Esophagus squamous epithelium (tissue), 5 donors: ENCODE results near the gene PIAS2. TPM values are rescaled to one million over a fixed set of nuclear protein-coding genes. Genes with fewer than 3 reads are reported as not detected.
"Not testable (repeated sequence)": the region's sequence is repeated elsewhere in the genome, so short reads cannot be mapped to it uniquely, and the experiment has no call there.

ENCODE experiments used
- DNase-seq: peaks from one replicate; lab custom pipeline; 2025; lab: John Stamatoyannopoulos, UW
- H3K27ac ChIP-seq, 4 donors: fragments of 200-600 bp; sonication (generic); one replicate each; pipeline ENCODE4 v1.5.1; 2016 to 2019; ENCODE audit warnings: mild to moderate bottlenecking in 1 of 4
- H3K27me3 ChIP-seq, 4 donors: fragments of 200-600 bp; sonication (generic); 1 replicate in 3 of 4; 2 replicates in 1 of 4; pipeline versions ENCODE4 v1.5.1 to v1.6.0; 2017 to 2021; ENCODE audit warnings: antibody characterized with exemption in 1 of 4
- H3K36me3 ChIP-seq, 3 donors: fragments of 200-600 bp; sonication (generic); one replicate each; pipeline ENCODE4 v1.5.1; 2016 to 2019
- H3K4me1 ChIP-seq, 3 donors: fragments of 200-600 bp; sonication (generic); one replicate each; pipeline ENCODE4 v1.5.1; 2017 to 2019
- H3K4me3 ChIP-seq, 4 donors: fragments of 200-600 bp; sonication (generic); 1 replicate in 3 of 4; 2 replicates in 1 of 4; pipeline ENCODE4 v1.5.1; 2016 to 2019; ENCODE audit warnings: mild to moderate bottlenecking in 2 of 4, moderate library complexity in 1 of 4
- H3K9me3 ChIP-seq, 3 donors: fragments of 200-600 bp; sonication (generic); one replicate each; pipeline ENCODE4 v1.5.1; 2016 to 2019
- POLR2A ChIP-seq, 4 donors: fragments of 450-650 bp; IDR thresholded peaks; one replicate each; pipeline ENCODE4 v1.6.1; 2017; ENCODE audit warnings: antibody characterized with exemption in 4 of 4, mild to moderate bottlenecking in 4 of 4, moderate library complexity in 3 of 4
- WGBS, 2 donors: methylation state at CpG; one replicate each; pipeline ENCODE4 v1.1.5; 2018; 5-methylcytosine and 5-hydroxymethylcytosine counted together
- intact Hi-C: fragments of 100-400 bp; cut with DNase I; formaldehyde crosslinking; loops from one replicate; pipeline ENCODE4 v1.15.0; 2022
- total RNA-seq, 4 donors: library from RNA; depleted of rRNA; stranded (reverse); fragments of >200 nt; gene quantifications; one replicate each; pipeline ENCODE4 v1.1.0, GENCODE V29; 2016
- TF ChIP-seq, protein P1 (sequence below), 6 experiments: fragments of 450-650 bp in 4 of 6; fragments of 200-600 bp in 2 of 6; sonication (generic) in 2 of 6; IDR thresholded peaks; one replicate each; pipeline ENCODE4 v1.5.1; 2016 to 2019; ENCODE audit warnings: antibody characterized with exemption in 6 of 6, mild to moderate bottlenecking in 4 of 6, moderate library complexity in 4 of 6
- donor health status: DM: yes; HTN: yes; CAD: no.

The PIAS2 gene
- total RNA-seq, 4 donors from 2014 or later, result 6.0 to 24.0 (median 12.0) TPM

DNA sequence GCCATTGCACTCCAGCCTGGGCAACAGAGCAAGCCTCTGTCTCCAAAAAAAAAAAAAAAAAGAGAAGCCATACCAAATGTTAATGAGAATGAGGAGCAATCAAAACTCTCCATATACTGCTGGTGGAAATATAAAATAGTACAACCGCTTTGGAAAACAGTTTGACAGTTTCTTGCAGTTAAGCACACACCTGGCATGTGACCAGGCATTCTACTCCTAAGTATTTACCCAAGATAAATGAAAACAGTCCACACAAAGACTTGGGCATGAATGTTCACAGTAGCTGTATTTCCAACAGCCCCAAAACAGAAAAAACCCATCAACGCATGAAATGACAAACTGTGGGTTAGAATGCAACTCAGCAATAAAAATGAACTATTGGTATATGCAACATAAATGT, 84.5 kb downstream of the PIAS2 start:
- Histone ChIP-seq H3K36me3 (peaks cover 0 to 67% (median 0%) of the 10 kb centered on the region in 3 donors), H3K27me3 (no peaks in the 10 kb centered on the region), H3K27ac (no peak overlapping the region), H3K4me3 (no peak overlapping the region), H3K9me3 (no peaks in the 10 kb centered on the region), H3K4me1 (no peaks in the 10 kb centered on the region)
- intact Hi-C loops, result no loop called here
- DNase-seq, result no peak
- 90 to 97% methylated on average over 2 of the region's 2 CpGs for WGBS, 2 donors
- TF ChIP-seq POLR2A (IDR thresholded peaks at IDR 0.05), result no peak
- TF ChIP-seq, protein P1, sequence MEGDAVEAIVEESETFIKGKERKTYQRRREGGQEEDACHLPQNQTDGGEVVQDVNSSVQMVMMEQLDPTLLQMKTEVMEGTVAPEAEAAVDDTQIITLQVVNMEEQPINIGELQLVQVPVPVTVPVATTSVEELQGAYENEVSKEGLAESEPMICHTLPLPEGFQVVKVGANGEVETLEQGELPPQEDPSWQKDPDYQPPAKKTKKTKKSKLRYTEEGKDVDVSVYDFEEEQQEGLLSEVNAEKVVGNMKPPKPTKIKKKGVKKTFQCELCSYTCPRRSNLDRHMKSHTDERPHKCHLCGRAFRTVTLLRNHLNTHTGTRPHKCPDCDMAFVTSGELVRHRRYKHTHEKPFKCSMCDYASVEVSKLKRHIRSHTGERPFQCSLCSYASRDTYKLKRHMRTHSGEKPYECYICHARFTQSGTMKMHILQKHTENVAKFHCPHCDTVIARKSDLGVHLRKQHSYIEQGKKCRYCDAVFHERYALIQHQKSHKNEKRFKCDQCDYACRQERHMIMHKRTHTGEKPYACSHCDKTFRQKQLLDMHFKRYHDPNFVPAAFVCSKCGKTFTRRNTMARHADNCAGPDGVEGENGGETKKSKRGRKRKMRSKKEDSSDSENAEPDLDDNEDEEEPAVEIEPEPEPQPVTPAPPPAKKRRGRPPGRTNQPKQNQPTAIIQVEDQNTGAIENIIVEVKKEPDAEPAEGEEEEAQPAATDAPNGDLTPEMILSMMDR (IDR thresholded peaks at IDR 0.05), result no peak

DNA sequence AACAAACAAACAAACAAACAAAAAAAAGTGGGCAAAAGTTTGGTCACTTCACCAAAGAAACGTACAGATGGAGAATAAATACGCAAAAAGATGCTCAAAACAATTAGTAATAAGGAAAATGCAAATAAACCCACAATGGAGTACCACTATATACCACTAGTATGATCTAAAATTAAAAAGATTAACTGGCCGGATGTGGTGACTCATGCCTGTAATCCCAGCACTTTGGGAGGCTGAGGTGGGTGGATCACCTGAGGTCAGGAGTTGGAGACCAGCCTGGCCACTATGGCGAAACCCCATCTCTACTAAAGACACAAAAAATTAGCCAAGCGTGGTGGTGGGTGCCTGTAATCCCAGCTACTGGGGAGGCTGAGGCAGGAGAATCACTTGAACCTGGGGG, 84.9 kb downstream of the PIAS2 start:
- intact Hi-C loops, result not testable (repeated sequence)
- peaks cover 0 to 71% (median 0%) of the 10 kb centered on the region in 3 donors for H3K36me3 ChIP-seq
- WGBS, 2 donors, result 85 to 86% methylated on average over 5 of the region's 5 CpGs

DNA sequence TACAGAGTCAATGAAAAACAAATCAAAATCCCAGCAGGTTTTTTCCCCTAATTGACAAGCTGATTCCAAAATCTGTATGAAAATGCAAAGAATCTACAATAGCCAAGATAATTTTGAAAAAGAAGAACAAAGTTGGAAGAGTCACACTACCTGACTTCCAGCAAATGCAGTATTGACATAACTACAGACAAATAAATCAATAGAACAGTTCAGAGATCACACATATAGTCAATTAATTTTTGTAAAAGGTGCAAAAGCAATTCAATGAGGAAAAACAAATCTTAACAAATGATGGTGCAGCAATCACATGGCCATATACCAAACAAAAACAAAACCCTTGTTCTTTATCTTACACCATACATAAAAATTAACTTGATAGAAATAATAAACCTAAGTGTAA, 85.9 kb downstream of the PIAS2 start:
- TF ChIP-seq, protein P1 (IDR thresholded peaks at IDR 0.05), result no peak
- no peak for TF ChIP-seq POLR2A (IDR thresholded peaks at IDR 0.05)
- no peaks in the 10 kb centered on the region for H3K4me1 ChIP-seq
- no peak overlapping the region for H3K4me3 ChIP-seq
- no peak for DNase-seq
- H3K27ac ChIP-seq, result no peak overlapping the region
- no peaks in the 10 kb centered on the region for H3K9me3 ChIP-seq
- no peaks in the 10 kb centered on the region for H3K27me3 ChIP-seq
- intact Hi-C loops, result no loop called here
- peaks cover 0 to 78% (median 0%) of the 10 kb centered on the region in 3 donors for H3K36me3 ChIP-seq

More for the DNA sequence above, 84.9 kb downstream of the PIAS2 start:
- not testable (repeated sequence) for H3K9me3 ChIP-seq, H3K4me1 ChIP-seq, H3K27me3 ChIP-seq, DNase-seq, H3K27ac ChIP-seq, H3K4me3 ChIP-seq

DNA sequence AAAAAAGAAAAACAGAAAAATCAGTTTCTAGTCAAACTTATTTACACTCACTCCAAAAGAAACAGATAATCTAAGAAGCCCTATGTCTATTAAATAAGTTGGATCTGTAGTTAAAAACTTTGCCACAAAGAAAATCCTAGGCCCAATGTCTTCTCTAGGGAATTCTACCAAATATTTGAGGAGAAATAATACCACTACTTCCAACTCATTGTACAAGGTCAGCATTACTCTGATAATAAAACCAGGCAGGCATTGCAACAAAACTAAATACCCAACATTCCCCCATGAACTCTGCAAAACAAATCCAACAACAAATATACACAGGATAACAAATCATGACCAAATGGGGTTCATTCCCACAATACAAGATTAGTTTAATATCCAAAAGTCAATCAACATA, 86.7 kb downstream of the PIAS2 start:
- TF ChIP-seq POLR2A (IDR thresholded peaks at IDR 0.05), result no peak
- TF ChIP-seq, protein P1 (IDR thresholded peaks at IDR 0.05), result no peak
- Histone ChIP-seq H3K4me1 (no peaks in the 10 kb centered on the region), H3K27ac (no peak overlapping the region), H3K4me3 (no peak overlapping the region), H3K9me3 (no peaks in the 10 kb centered on the region), H3K27me3 (no peaks in the 10 kb centered on the region), H3K36me3 (peaks cover 0 to 78% (median 0%) of the 10 kb centered on the region in 3 donors)
- intact Hi-C loops, result no loop called here
- no peak for DNase-seq

DNA sequence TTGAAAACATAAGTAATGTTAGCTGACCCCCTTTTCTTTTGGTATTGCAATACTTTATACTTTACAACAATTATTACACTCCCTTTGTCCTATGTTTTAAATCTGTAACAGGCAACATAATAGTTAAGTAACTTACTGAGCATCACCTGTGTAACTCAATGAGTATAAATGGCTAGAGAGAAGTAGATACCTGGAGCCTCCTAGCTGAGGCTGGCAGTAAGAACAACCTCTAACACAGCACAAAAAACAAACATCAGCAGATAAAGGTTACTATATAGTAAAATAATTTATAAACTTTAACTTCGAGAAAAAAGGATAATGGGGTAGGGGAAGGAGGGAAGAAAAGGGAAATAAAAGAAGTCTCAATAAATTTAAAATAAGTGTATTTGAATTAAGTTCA, 87.4 kb downstream of the PIAS2 start:
- no peaks in the 10 kb centered on the region for H3K4me1 ChIP-seq
- H3K36me3 ChIP-seq, result peaks cover 0 to 74% (median 0%) of the 10 kb centered on the region in 3 donors
- WGBS, 2 donors, result 69 to 90% methylated on average over 1 of the region's 1 CpG
- H3K4me3 ChIP-seq, result no peak overlapping the region
- H3K9me3 ChIP-seq, result no peaks in the 10 kb centered on the region
- TF ChIP-seq, protein P1 (IDR thresholded peaks at IDR 0.05), result no peak
- H3K27me3 ChIP-seq, result no peaks in the 10 kb centered on the region
- intact Hi-C loops, result no loop called here
- H3K27ac ChIP-seq, result no peak overlapping the region
- no peak for DNase-seq

DNA sequence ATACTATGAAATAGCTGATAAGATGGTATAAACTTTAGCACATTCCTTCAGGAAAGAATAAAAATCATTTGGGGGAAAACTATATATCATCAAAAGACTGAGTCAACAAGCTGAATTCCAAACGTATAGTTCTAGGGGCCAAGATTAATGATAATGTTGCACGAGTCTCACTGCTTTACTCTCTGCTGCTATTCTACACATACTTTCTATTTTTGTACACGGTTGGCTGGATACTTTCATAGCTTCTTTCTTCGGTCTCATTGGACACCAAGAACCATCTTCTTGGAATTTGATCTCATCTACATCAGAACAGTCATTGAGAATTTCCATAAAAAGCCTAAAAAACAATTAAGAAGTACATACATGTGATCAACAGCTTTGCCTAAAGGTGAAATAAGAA, 87.8 kb downstream of the PIAS2 start:
- WGBS, 2 donors, result 77% methylated on average over 4 of the region's 4 CpGs

More for the DNA sequence above, 87.8 kb downstream of the PIAS2 start:
- no peaks in the 10 kb centered on the region for H3K9me3 ChIP-seq
- H3K4me3 ChIP-seq, result no peak overlapping the region
- no peaks in the 10 kb centered on the region for H3K27me3 ChIP-seq
- H3K27ac ChIP-seq, result no peak overlapping the region
- no peak for DNase-seq
- H3K36me3 ChIP-seq, result peaks cover 0 to 71% (median 0%) of the 10 kb centered on the region in 3 donors
- H3K4me1 ChIP-seq, result no peaks in the 10 kb centered on the region
- no peak for TF ChIP-seq POLR2A (IDR thresholded peaks at IDR 0.05)
- TF ChIP-seq, protein P1 (IDR thresholded peaks at IDR 0.05), result no peak
- intact Hi-C loops, result no loop called here
